Rectal smooth muscle tissue (tissue), 1 donor: ENCODE results near the gene BPGM.
"Not testable (repeated sequence)": the region's sequence is repeated elsewhere in the genome, so short reads cannot be mapped to it uniquely, and the experiment has no call there.

ENCODE experiments used
- H3K27ac ChIP-seq: one replicate; pipeline ENCODE4 v1.7.0; 2013; ENCODE audit warnings: low read depth, low read length, inconsistent platforms
- H3K27me3 ChIP-seq: one replicate; pipeline ENCODE4 v1.7.0; 2013; ENCODE audit warnings: low read length; ENCODE audit not compliant: control insufficient read depth, insufficient read depth
- H3K36me3 ChIP-seq: one replicate; pipeline ENCODE4 v1.7.0; 2013; ENCODE audit warnings: low read length; ENCODE audit not compliant: control insufficient read depth, insufficient read depth
- H3K4me1 ChIP-seq: one replicate; pipeline ENCODE4 v1.7.0; 2013; ENCODE audit warnings: low read length; ENCODE audit not compliant: control insufficient read depth, insufficient read depth
- H3K4me3 ChIP-seq: one replicate; pipeline ENCODE4 v1.7.0; 2013; ENCODE audit warnings: low read length
- H3K9ac ChIP-seq: one replicate; pipeline ENCODE4 v1.7.0; 2013; ENCODE audit warnings: low read length

Gene BPGM

DNA sequence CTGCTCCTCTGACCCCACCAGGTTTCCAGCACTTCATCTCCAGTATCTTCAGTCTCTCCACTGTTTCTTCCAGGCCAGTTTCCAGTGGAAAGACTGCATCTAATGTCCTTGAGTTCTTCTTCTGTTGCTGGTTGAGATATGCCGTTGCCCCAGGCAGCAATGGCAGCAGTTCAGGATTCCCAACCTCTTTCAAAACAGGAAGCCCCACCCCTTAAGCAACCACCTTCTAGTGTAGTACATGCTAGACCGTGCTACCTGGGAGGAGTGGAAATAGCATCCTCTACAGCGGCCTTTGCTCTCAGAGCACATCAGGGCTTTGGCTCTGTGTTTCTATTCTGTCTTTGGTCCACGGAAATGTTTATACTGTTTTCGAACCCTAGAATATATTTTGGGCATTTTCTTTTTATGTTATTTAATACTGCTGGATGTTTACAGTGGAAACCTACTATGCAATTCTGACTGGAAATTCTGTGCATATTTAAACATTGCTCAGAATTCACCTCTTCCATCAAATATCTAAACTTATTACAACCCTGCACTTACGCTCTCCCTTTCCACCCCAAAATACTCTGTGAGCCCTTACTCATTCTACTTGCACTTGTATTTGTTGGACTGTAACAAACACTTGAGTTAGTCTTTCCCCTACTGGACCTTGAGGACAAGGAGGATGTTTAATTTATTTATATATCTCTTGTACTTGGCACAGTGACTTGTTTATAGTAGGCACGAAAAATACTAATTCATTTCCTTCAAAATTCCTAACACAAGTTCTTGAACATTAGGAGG, 8.5 kb upstream of the BPGM start:
- no peaks in the 10 kb centered on the region for H3K36me3 ChIP-seq
- H3K27ac ChIP-seq: no peak overlapping the region

GRCh38 chr7:134639061-134639460, 7.6 kb upstream of the BPGM start:
- Histone ChIP-seq H3K36me3 (no peaks in the 10 kb centered on the region), H3K4me1 (no peaks in the 10 kb centered on the region), H3K4me3 (no peak overlapping the region), H3K27ac (no peak overlapping the region), H3K9ac (no peak overlapping the region), H3K27me3 (no peaks in the 10 kb centered on the region)

More for the DNA sequence above, 8.5 kb upstream of the BPGM start:
- Histone ChIP-seq H3K4me3 (no peak overlapping the region), H3K9ac (no peak overlapping the region), H3K4me1 (no peaks in the 10 kb centered on the region), H3K27me3 (no peaks in the 10 kb centered on the region)

DNA sequence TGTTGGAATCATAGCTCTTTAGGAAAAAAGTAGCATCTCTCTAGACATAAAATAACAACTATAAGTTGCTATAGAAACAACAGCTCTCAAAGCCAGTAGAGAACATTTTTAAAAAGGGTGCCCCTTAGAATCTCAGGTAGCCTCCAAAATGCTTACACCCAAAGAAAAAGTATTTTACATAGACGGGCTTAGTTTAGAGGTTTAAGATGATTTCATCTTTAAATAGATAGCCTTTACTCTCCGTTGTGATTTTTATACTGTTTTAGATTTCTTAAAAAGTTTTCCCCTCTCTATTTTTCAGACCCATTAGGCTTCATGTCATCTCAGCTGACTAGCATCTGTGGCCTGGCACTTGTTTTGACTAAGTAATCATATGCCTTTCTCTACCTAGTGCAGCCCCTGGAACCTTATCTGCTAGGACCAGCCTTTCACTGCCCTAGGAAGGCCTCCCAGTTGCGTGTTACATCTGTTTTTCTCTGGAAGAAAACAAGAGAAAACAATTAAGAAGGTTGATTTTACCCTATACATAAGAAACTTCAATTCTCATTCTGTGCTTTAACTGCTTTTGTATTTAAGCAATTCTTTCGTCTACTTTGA, 6.9 kb upstream of the BPGM start:
- Histone ChIP-seq H3K27ac (no peak overlapping the region), H3K9ac (no peak overlapping the region), H3K4me3 (no peak overlapping the region), H3K4me1 (no peaks in the 10 kb centered on the region), H3K36me3 (no peaks in the 10 kb centered on the region), H3K27me3 (no peaks in the 10 kb centered on the region)

DNA sequence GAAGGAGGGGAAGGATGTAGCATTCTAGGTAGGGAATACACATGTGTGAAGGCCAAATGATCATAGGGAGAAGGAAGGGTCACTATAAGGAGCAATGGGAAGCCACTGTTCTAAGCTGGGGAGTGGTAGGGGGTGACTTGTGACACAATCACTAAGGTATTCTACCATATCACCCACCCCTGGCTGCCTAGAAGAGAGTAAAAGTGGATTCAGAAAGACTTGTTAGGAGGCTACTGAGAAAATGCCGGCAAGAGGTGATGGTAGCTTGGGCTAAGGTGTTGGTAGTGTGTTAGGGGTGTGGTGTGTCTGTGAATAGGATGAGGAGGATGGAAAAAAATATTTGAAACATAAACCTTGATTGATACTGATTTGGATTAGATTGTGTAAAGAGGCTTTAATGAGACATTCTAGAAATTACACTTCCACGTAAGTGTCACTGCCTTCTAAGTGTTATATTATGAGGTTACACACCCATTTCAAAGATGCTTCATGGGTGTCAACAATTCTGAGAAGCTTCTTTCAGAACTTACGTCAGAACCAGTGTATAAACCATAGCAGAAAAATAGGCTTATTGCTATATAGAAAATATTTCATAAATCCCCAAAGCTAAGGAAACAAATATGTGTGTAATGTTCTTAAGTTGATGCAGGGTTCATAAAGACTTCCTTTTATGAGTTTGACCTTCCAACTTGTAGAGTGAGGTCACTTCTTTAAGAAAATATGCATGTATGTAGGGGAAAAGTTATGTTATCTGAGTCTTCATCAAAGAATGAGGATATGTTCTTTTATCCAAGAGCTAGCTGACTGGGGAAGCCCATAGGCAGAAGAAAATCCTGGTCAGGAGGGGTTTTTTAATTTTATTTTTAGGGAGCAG, 5.6 kb upstream of the BPGM start:
- Histone ChIP-seq H3K4me1 (no peaks in the 10 kb centered on the region), H3K36me3 (no peaks in the 10 kb centered on the region), H3K27me3 (no peaks in the 10 kb centered on the region), H3K9ac (no peak overlapping the region), H3K4me3 (no peak overlapping the region), H3K27ac (no peak overlapping the region)

- not testable (repeated sequence) for H3K27ac ChIP-seq
Measured at GRCh38 chr7:134641981-134642380, 4.7 kb upstream of the BPGM start.

GRCh38 chr7:134643131-134643530, 3.5 kb upstream of the BPGM start:
- no peak overlapping the region for H3K27ac ChIP-seq
- H3K4me3 ChIP-seq: no peak overlapping the region
- no peak overlapping the region for H3K9ac ChIP-seq

More at GRCh38 chr7:134641981-134642380, 4.7 kb upstream of the BPGM start:
- not testable (repeated sequence) for H3K9ac ChIP-seq, H3K4me1 ChIP-seq, H3K36me3 ChIP-seq, H3K4me3 ChIP-seq, H3K27me3 ChIP-seq

GRCh38 chr7:134645478-134645877, 1.2 kb upstream of the BPGM start:
- Histone ChIP-seq H3K4me3 (peak overlapping the region; percentile 67), H3K4me1 (peaks cover 3% of the 10 kb centered on the region), H3K27ac (no peak overlapping the region), H3K36me3 (no peaks in the 10 kb centered on the region), H3K27me3 (no peaks in the 10 kb centered on the region), H3K9ac (no peak overlapping the region)

More at GRCh38 chr7:134643131-134643530, 3.5 kb upstream of the BPGM start:
- H3K27me3 ChIP-seq: no peaks in the 10 kb centered on the region
- no peaks in the 10 kb centered on the region for H3K36me3 ChIP-seq
- peaks cover 3% of the 10 kb centered on the region for H3K4me1 ChIP-seq

DNA sequence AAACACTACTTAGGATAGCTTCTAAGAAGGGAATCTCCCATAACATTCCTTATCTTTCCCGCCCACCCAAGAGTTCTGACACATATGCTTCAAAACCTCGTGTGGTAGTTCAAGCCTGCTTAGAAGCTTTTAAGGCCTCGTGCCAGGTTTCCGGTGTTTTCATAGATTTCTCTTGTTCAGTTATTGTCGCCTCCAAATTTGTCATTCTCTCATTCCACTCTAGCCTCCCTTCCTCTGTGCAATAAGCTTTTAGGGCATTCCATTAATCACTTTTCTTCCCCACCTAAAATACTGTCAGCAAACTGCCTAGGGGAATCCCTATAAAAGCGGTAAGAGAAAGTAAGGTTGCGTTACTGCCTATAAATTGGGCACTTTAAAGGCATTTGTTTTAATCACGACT, 718 bp upstream of the BPGM start:
- H3K4me1 ChIP-seq: peaks cover 3% of the 10 kb centered on the region
- H3K27me3 ChIP-seq: no peaks in the 10 kb centered on the region
- H3K9ac ChIP-seq: peak overlapping the region; percentile 34
- H3K4me3 ChIP-seq: peak overlapping the region; percentile 67
- peak overlapping the region; percentile 74 for H3K27ac ChIP-seq
- no peaks in the 10 kb centered on the region for H3K36me3 ChIP-seq

- H3K36me3 ChIP-seq: no peaks in the 10 kb centered on the region
- no peaks in the 10 kb centered on the region for H3K27me3 ChIP-seq
- H3K27ac ChIP-seq: no peak overlapping the region
- H3K4me1 ChIP-seq: peaks cover 3% of the 10 kb centered on the region
- H3K4me3 ChIP-seq: no peak overlapping the region
- H3K9ac ChIP-seq: no peak overlapping the region
Measured at GRCh38 chr7:134648456-134648855, 1.8 kb downstream of the BPGM start.

DNA sequence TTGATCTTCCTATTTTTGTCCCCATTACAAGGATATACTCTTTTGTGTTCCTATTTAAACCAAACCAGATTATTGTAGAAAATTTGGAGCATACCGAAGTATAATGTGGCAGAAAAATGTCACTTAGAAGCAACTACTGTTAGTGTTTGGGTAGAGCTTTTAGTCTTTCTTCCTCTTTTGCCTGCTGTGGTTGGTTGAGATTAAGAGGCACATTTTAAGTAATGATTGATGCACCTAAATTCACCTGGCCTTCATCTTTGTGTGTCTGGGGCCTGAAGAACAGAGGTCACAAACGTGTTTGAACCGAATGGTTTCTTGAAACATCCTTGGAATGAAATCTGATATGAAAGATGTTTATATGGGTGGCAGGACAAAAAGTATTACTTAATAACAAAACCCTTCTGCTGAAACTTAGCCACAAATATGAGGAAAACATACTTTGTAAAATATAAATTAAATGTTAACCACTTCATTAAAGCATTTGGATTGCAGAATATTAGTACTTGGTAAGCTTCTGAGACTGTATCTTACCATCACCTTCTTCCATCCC, 2.6 kb downstream of the BPGM start:
- no peak overlapping the region for H3K27ac ChIP-seq
- H3K4me3 ChIP-seq: no peak overlapping the region
- no peaks in the 10 kb centered on the region for H3K36me3 ChIP-seq
- no peaks in the 10 kb centered on the region for H3K27me3 ChIP-seq
- H3K9ac ChIP-seq: no peak overlapping the region
- H3K4me1 ChIP-seq: peaks cover 3% of the 10 kb centered on the region

DNA sequence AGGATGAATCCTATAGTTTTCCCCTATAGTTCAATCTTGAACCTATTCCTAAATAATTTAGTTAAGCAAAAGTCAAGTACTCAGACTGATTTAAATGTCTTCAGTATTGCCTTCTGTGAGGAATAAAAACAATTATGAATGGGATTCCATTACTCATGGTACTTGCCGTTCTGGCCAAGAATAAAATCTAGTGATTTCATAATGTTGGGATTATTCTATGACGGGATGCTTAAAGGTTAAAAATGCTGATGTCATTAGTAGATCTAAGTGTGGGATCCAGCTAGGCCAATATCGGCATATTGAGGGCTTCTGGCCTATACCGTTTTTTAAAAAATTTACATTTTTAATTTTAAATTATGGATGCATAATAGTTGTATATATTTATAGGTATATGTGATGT, 5.3 kb downstream of the BPGM start:
- Histone ChIP-seq H3K4me3 (no peak overlapping the region), H3K36me3 (no peaks in the 10 kb centered on the region), H3K9ac (no peak overlapping the region), H3K27ac (no peak overlapping the region), H3K27me3 (no peaks in the 10 kb centered on the region), H3K4me1 (peaks cover 3% of the 10 kb centered on the region)

DNA sequence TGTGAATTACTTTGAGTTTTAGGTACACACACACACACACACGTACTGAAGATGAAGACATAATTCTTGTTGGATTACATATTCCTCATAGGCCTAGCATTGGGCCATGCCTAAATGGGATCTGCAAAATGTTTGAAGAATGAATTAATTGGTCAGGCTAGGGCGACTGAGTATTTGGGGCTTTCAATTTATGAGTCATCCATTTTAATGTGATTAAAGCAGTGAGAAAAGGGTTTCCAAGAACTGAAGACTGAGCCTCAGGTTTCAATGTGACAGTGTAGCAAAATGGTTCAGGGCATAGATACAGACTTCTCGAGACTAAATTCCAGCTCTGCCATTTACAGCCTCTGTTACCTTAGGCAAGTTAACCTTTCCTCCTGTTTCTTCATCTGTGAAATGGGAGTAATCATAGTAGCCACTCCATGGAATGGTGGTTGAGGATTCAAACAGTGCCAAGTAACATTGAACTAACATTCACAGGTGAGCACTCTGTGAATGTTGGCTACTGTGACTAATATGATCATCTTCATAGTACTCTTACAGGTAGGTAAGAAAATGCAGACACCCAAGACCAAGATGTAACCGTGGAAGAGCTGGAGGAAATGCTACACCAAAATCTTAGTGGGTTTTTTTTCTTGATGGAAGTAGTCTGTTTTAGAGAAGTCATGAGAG, 7.6 kb downstream of the BPGM start:
- Histone ChIP-seq H3K9ac (no peak overlapping the region), H3K27me3 (no peaks in the 10 kb centered on the region), H3K36me3 (no peaks in the 10 kb centered on the region), H3K4me1 (no peaks in the 10 kb centered on the region), H3K27ac (no peak overlapping the region), H3K4me3 (no peak overlapping the region)
